Measurements from ENCODE around the gene FADS3.

Gene FADS3

DNA sequence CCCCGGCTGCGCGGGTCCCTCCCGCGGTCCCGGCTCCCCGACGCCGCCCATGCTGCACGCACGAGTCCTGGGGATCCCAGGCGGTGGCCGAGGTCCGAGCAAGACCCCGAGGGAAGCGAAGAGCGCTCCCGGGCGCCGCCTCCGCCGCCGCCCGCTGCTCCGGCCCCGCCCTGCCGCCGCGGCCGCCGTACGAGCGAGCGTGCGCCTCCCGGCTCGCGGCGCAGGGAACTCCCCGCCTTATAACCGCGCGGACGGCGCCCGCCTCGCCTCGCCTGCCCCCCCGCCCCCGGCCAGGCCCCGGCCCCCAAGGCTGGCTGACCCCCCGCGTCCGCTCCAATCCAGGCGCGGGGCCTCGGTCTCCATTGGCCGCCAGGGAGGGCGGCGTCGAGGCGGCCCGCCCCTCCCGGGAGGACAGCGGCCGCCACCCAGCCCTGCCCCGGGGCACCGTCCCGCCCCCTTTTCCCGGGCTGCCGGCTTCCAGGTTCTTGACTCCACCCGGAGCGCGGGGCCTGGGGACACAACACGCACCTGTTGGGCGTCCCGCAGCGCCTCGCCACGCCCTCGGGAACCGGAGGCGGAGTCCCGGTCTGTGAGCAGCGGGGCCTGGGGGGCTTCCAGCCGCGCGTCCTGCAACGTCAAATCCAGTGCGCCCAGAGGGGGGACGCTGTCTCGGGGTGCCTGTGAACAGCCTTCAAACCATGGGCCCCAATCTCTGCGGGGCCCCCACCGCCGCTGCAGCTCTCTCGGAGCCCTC is at the start of gene FADS3:
FADS3 (minus strand) TSS at position 215 of the 754 bp plus-strand sequence; CDS start at position 51, 164 bp downstream.
- DNase-seq (ENCODE audit: low read depth), result peak; percentile 29

DNA sequence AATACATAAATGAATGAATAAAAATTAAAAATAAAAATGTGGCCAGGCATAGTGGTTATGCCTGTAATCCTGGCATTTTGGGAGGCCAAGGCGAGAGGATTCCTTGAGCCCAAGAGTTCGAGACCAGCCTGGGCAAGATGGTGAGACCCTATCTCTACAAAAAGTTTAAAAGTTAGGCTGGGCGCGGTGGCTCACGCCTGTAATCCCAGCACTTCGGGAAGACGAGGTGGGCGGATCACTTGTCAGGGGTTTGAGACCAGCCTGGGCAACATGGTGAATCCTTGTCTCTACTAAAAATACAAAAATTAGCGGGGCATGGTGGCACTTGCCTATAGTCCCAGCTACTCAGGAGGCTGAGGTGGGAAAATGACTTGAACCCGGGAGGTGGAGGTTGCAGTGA is 49.1 kb upstream of the FADS3 start:
- DNase-seq (ENCODE audit: low read depth), result no peak

- no peak for DNase-seq (ENCODE audit: low read depth)
These were observed 44.5 kb upstream of the FADS3 start for GRCh38 chr11:61935861-61936260.

DNA sequence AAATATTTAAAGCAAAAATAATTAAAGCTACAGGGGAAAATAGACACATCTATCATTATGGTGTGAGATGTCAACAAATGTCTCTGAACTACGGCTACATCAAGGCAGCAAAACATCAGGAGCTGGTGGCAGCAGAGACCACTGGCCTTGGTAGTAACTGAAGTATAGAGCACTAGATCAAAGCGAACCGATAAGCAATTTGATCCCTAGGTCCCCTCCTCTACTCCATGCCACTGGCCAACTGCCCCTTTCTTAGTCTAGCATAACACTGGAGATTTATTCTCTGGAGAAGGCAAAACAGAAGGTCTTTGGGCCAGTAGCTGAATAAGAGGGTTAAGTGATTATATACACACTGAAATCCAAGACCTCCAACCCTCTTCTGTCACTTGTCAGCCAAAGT is 39.6 kb upstream of the FADS3 start:
- DNase-seq (ENCODE audit: low read depth), result no peak

GRCh38 chr11:61928606-61929005 is 37.3 kb upstream of the FADS3 start:
- DNase-seq (ENCODE audit: low read depth), result no peak

DNA sequence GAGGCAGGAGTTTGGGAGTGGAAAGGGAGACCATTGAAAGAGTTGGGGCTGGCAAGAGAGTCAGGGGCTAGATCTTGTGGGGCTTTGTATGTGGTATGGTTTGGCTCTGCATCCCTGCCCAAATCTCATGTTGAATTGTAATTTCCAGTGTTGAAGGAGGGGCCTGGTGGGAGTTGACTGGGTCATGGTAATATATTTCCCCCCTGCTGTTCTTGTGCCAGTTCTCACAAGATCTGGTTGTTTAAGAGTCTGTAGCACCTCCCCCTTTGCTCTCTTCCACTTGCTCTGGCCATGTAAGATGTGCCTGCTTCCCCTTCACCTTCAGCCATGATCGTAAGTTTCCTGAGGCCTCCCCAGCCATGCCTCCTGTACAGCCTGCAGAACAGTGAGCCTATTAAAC is 36.2 kb upstream of the FADS3 start:
- no peak for DNase-seq (ENCODE audit: low read depth)

DNA sequence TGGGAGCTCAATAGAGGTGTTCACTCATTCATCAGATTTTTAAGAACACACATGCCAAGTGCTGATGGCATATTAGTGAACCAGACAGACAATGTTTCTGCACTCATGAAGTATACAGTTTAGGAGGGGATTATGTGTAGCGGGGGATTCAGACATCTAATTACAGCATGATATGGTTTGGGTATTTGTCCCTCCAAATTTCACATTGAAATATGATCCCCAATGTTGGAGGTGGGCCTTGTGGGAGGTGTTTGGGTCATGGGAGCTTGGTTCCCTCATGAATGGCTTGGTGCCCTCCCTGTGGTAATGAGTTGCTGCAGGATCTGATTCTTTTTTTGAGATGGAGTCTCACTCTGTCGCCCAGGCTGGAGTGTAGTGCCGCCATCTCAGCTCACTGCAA is 34.9 kb upstream of the FADS3 start:
- no peak for DNase-seq (ENCODE audit: low read depth)

- no peak for DNase-seq (ENCODE audit: low read depth)
These were observed 34.4 kb upstream of the FADS3 start for GRCh38 chr11:61925736-61926135.

GRCh38 chr11:61924064-61924455 is 32.7 kb upstream of the FADS3 start:
- no peak for DNase-seq (ENCODE audit: low read depth)

DNA sequence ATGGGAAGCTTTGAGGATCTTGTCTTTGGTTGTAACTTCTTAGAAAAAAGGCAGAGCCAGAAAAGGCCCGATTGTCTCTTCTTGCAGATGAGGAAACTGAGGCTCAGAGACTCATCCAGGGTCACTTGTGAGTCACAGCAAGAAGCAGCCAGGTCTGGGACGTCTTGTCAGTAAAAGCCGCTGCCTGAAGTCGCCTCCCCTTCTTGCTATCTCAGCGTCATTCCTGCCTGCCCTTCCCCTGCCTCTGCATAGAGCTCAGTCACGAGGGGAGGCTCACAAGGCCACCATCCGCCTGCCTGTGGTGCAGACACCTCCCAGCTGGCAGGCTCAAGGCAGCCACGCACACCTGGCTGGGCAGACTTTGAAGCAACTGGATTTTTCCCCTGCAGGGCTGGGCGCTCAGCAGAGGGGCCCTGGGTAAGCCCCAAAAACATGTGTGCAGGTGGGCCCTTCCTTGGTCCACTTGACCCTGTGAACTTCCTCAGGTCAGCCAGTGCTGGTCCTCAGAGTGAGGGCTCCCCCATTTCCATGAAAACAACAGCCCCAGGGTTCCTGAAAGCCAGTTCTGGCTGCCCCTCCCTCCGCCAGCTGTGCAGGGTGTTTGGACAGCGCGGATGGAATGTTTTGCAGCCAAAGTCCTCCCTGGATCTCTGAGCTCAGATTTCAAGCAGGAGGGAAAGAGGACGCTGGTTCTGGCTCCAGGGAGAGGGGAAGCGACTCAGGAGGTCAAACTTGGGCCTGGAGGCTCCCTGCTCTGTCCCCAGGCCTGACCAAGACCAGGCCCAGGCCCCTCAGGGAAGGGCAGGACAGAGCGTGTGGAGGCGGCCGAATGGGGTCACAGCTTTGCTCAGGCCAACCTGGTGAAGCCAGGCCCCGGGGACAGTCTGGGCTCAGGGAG is 32.1 kb upstream of the FADS3 start:
- DNase-seq (ENCODE audit: low read depth), result no peak

- DNase-seq (ENCODE audit: low read depth), result no peak
These were observed 31.2 kb upstream of the FADS3 start for GRCh38 chr11:61922539-61922938.

- DNase-seq (ENCODE audit: low read depth), result no peak
These were observed 30.1 kb upstream of the FADS3 start for GRCh38 chr11:61921446-61921845.

DNA sequence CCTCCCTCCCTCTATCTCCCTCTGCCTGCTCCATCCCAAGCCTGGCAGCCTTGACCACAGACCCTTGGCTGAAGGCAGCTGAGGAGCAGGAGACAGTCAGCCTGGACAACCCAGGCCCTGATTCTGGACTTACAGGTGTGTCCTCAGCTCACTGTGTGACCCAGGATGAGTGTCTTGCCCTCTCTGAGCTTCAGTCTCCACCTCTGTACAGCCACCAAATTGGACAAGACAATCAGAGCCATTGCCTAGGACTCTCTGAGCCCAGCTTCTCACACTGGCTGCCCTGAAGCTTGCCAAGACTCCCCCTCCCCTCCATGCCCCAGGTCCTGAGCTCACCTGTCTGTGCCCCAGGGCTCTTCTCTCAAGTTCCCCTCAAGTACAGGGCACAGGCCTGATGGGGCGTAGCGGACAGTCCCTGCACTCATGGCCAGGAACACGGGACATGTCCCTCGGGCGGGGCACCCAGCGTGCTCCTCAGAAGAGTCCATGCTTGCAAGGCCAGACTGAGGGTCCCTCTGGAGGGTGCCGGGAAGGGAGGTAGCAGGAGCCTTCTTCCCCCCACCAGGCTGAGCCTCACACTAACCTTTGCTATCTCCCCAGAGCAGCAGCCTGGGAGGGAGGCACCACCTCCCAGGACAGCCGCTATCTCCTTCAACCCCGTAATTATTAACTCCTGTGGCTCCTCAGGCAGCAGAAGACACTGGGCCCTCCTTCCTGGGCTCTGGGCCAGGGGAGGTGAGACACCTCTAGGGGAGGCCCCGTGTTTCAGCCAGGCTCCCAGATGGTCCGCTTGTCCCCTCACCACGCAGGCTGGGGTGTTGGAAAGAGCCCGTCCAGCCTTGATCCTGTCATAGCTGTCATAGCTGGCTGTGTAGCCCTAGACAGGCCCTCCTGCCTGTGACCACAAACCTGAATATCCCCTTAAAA is 28.6 kb upstream of the FADS3 start:
- no peak for DNase-seq (ENCODE audit: low read depth)

GRCh38 chr11:61918938-61919704 is 27.8 kb upstream of the FADS3 start:
- DNase-seq (ENCODE audit: low read depth), result no peak

- no peak for DNase-seq (ENCODE audit: low read depth)
These were observed 27.0 kb upstream of the FADS3 start for GRCh38 chr11:61918251-61918937.

- DNase-seq (ENCODE audit: low read depth), result no peak
These were observed 26.2 kb upstream of the FADS3 start, which contains the start of gene RAB3IL1 for GRCh38 chr11:61917334-61918109. Gene RAB3IL1 (minus strand): TSS chr11:61917566. CDS start chr11:61917367, 199 bp downstream.

DNA sequence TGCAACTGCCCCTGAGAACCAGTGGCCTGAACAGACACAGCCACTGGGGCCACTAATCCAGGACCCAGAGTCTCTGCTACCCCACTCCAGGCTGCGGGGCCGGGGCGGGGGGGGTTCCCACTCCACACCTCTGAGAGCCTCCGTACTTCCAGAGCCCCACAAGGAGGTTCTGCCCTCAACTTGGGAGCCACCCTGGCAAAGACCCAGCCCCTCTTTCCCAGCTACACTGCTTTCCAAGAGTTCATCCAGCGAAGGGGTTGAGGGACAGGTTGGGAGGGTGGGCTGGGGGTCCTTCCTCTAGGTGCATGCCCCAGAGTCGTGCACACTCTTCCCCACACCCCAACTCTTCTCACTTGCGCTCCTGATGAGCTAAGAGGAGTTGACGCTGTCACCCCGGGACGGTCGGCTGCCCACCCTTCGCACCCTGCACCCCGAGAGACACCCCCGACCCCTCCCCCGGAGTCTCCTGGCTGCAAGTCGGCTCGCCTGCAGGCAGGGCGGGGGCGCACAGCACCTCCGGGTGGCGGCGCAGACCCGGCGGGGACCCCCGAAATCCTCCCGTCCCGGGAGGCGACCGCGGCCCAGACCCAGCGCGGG is 25.5 kb upstream of the FADS3 start:
- DNase-seq (ENCODE audit: low read depth), result no peak

GRCh38 chr11:61914471-61915171 is 23.3 kb upstream of the FADS3 start:
- no peak for DNase-seq (ENCODE audit: low read depth)
